ENCODE results near the gene TRABD2A.
"Not testable (repeated sequence)": the region's sequence is repeated elsewhere in the genome, so short reads cannot be mapped to it uniquely, and the experiment has no call there.

TRABD2A gene

GRCh38 chr2:84917821-84918220 is 36.9 kb upstream of the TRABD2A start:
- not testable (repeated sequence) for H3K79me2 ChIP-seq (ENCODE audit: control insufficient read depth, insufficient read depth, low read length, poor library complexity); H3K4me2 ChIP-seq (ENCODE audit: low read length); H3K4me1 ChIP-seq (ENCODE audit: control insufficient read depth in 1 of 2, insufficient read depth in 2 of 2, low read length in 2 of 2); H4K91ac ChIP-seq (ENCODE audit: low read depth, low read length); DNase-seq; H3K9ac ChIP-seq (ENCODE audit: low read length); H2AK5ac ChIP-seq (ENCODE audit: low read length); H3K9me3 ChIP-seq (ENCODE audit: insufficient read depth, low read depth, low read length); H3K4ac ChIP-seq (ENCODE audit: low read depth, low read length); H4K8ac ChIP-seq (ENCODE audit: low read depth, low read length); H3K27ac ChIP-seq (ENCODE audit: low read depth, low read length); H3K27me3 ChIP-seq (ENCODE audit: insufficient read depth, low read length); H3K18ac ChIP-seq (ENCODE audit: low read length); H3K4me3 ChIP-seq (ENCODE audit: low read depth, low read length); H3K79me1 ChIP-seq (ENCODE audit: low read length); H4K12ac ChIP-seq (ENCODE audit: low read depth, low read length); H3K23ac ChIP-seq (ENCODE audit: low read length); H2BK5ac ChIP-seq (ENCODE audit: low read depth, low read length, poor library complexity); H2AFZ ChIP-seq (ENCODE audit: insufficient read depth, low read length, poor library complexity); H3K36me3 ChIP-seq (ENCODE audit: control insufficient read depth in 1 of 2, insufficient read depth in 2 of 2, low read length in 2 of 2)
- WGBS (ENCODE audit: extremely low coverage, insufficient coverage, insufficient read length) = no CpG with 5 or more reads among the region's 5 CpGs
- Histone ChIP-seq H3K14ac (ENCODE audit: low read length) (peak overlapping the region; percentile 32), H2BK120ac (ENCODE audit: insufficient read depth, low read length, poor library complexity) (peak overlapping the region; percentile 49), H2BK12ac (ENCODE audit: low read length) (peak overlapping the region; percentile 68)

GRCh38 chr2:84915675-84916074 is 34.8 kb upstream of the TRABD2A start:
- not testable (repeated sequence) for H2BK120ac ChIP-seq (ENCODE audit: insufficient read depth, low read length, poor library complexity)
- no CpG with 5 or more reads among the region's 24 CpGs for WGBS (ENCODE audit: extremely low coverage, insufficient coverage, insufficient read length)

GRCh38 chr2:84914334-84914733 is 33.5 kb upstream of the TRABD2A start:
- H3K14ac ChIP-seq (ENCODE audit: low read length) = no peak overlapping the region
- WGBS (ENCODE audit: extremely low coverage, insufficient coverage, insufficient read length) = 100% methylated on average over 2 of the region's 6 CpGs
- no peak overlapping the region for H4K8ac ChIP-seq (ENCODE audit: low read depth, low read length)
- no peak overlapping the region for H3K27ac ChIP-seq (ENCODE audit: low read depth, low read length)
- H3K27me3 ChIP-seq (ENCODE audit: insufficient read depth, low read length) = no peaks in the 10 kb centered on the region
- no peak overlapping the region for H3K23ac ChIP-seq (ENCODE audit: low read length)
- H3K4ac ChIP-seq (ENCODE audit: low read depth, low read length) = no peak overlapping the region
- H4K91ac ChIP-seq (ENCODE audit: low read depth, low read length) = no peak overlapping the region
- H3K36me3 ChIP-seq (ENCODE audit: control insufficient read depth in 1 of 2, insufficient read depth in 2 of 2, low read length in 2 of 2) = peaks cover 0 to 3% of the 10 kb centered on the region in 2 experiments
- no peak for DNase-seq
- no peak overlapping the region for H4K12ac ChIP-seq (ENCODE audit: low read depth, low read length)
- H2AFZ ChIP-seq (ENCODE audit: insufficient read depth, low read length, poor library complexity) = no peak overlapping the region
- no peak overlapping the region for H3K4me2 ChIP-seq (ENCODE audit: low read length)
- H2BK120ac ChIP-seq (ENCODE audit: insufficient read depth, low read length, poor library complexity) = no peak overlapping the region
- peaks cover under 1% of the 10 kb centered on the region for H3K79me1 ChIP-seq (ENCODE audit: low read length)
- peaks cover 6% of the 10 kb centered on the region for H3K9me3 ChIP-seq (ENCODE audit: insufficient read depth, low read depth, low read length)
- no peak overlapping the region for H2BK12ac ChIP-seq (ENCODE audit: low read length)
- no peaks in the 10 kb centered on the region for H3K79me2 ChIP-seq (ENCODE audit: control insufficient read depth, insufficient read depth, low read length, poor library complexity)
- no peak overlapping the region for H2BK5ac ChIP-seq (ENCODE audit: low read depth, low read length, poor library complexity)
- no peak overlapping the region for H3K18ac ChIP-seq (ENCODE audit: low read length)
- H2AK5ac ChIP-seq (ENCODE audit: low read length) = no peak overlapping the region
- no peak overlapping the region for H3K4me3 ChIP-seq (ENCODE audit: low read depth, low read length)
- H3K4me1 ChIP-seq (ENCODE audit: control insufficient read depth in 1 of 2, insufficient read depth in 2 of 2, low read length in 2 of 2) = peaks cover 0 to 1% of the 10 kb centered on the region in 2 experiments
- H3K9ac ChIP-seq (ENCODE audit: low read length) = no peak overlapping the region

More at GRCh38 chr2:84915675-84916074, 34.8 kb upstream of the TRABD2A start:
- H2AK5ac ChIP-seq (ENCODE audit: low read length); H3K27ac ChIP-seq (ENCODE audit: low read depth, low read length); H3K79me1 ChIP-seq (ENCODE audit: low read length); H3K4me3 ChIP-seq (ENCODE audit: low read depth, low read length); H3K27me3 ChIP-seq (ENCODE audit: insufficient read depth, low read length); H3K36me3 ChIP-seq (ENCODE audit: control insufficient read depth in 1 of 2, insufficient read depth in 2 of 2, low read length in 2 of 2); H2BK12ac ChIP-seq (ENCODE audit: low read length); H3K9me3 ChIP-seq (ENCODE audit: insufficient read depth, low read depth, low read length); H4K8ac ChIP-seq (ENCODE audit: low read depth, low read length); H2AFZ ChIP-seq (ENCODE audit: insufficient read depth, low read length, poor library complexity); H3K4ac ChIP-seq (ENCODE audit: low read depth, low read length); H4K12ac ChIP-seq (ENCODE audit: low read depth, low read length); H3K18ac ChIP-seq (ENCODE audit: low read length); H3K4me1 ChIP-seq (ENCODE audit: control insufficient read depth in 1 of 2, insufficient read depth in 2 of 2, low read length in 2 of 2); H3K4me2 ChIP-seq (ENCODE audit: low read length); H4K91ac ChIP-seq (ENCODE audit: low read depth, low read length); H3K9ac ChIP-seq (ENCODE audit: low read length); H2BK5ac ChIP-seq (ENCODE audit: low read depth, low read length, poor library complexity); H3K79me2 ChIP-seq (ENCODE audit: control insufficient read depth, insufficient read depth, low read length, poor library complexity); H3K23ac ChIP-seq (ENCODE audit: low read length); H3K14ac ChIP-seq (ENCODE audit: low read length); DNase-seq: not testable (repeated sequence)

- no peak overlapping the region for H3K9ac ChIP-seq (ENCODE audit: low read length)
- no peak overlapping the region for H3K18ac ChIP-seq (ENCODE audit: low read length)
- H2AK5ac ChIP-seq (ENCODE audit: low read length) = no peak overlapping the region
- H3K9me3 ChIP-seq (ENCODE audit: insufficient read depth, low read depth, low read length) = peaks cover 10% of the 10 kb centered on the region
- no CpG with 5 or more reads among the region's 4 CpGs for WGBS (ENCODE audit: extremely low coverage, insufficient coverage, insufficient read length)
- no peaks in the 10 kb centered on the region for H3K27me3 ChIP-seq (ENCODE audit: insufficient read depth, low read length)
- H3K14ac ChIP-seq (ENCODE audit: low read length) = no peak overlapping the region
- no peak overlapping the region for H2AFZ ChIP-seq (ENCODE audit: insufficient read depth, low read length, poor library complexity)
- no peak overlapping the region for H3K4me3 ChIP-seq (ENCODE audit: low read depth, low read length)
- no peak overlapping the region for H4K91ac ChIP-seq (ENCODE audit: low read depth, low read length)
- H2BK5ac ChIP-seq (ENCODE audit: low read depth, low read length, poor library complexity) = no peak overlapping the region
- H4K8ac ChIP-seq (ENCODE audit: low read depth, low read length) = no peak overlapping the region
- no peak overlapping the region for H3K27ac ChIP-seq (ENCODE audit: low read depth, low read length)
- no peak overlapping the region for H3K23ac ChIP-seq (ENCODE audit: low read length)
- no peaks in the 10 kb centered on the region for H3K79me1 ChIP-seq (ENCODE audit: low read length)
- no peak overlapping the region for H2BK12ac ChIP-seq (ENCODE audit: low read length)
- H3K4me2 ChIP-seq (ENCODE audit: low read length) = no peak overlapping the region
- no peaks in the 10 kb centered on the region for H3K4me1 ChIP-seq (ENCODE audit: control insufficient read depth in 1 of 2, insufficient read depth in 2 of 2, low read length in 2 of 2)
- no peaks in the 10 kb centered on the region for H3K79me2 ChIP-seq (ENCODE audit: control insufficient read depth, insufficient read depth, low read length, poor library complexity)
- no peak overlapping the region for H3K4ac ChIP-seq (ENCODE audit: low read depth, low read length)
- H2BK120ac ChIP-seq (ENCODE audit: insufficient read depth, low read length, poor library complexity) = no peak overlapping the region
- no peak overlapping the region for H4K12ac ChIP-seq (ENCODE audit: low read depth, low read length)
- peaks cover 0 to 7% of the 10 kb centered on the region in 2 experiments for H3K36me3 ChIP-seq (ENCODE audit: control insufficient read depth in 1 of 2, insufficient read depth in 2 of 2, low read length in 2 of 2)
- DNase-seq = no peak
Observed at GRCh38 chr2:84912984-84913383, 32.1 kb upstream of the TRABD2A start.

All from trophoblast cell (in vitro differentiated cells and primary cell).